HG03135 (cell line): ENCODE measurements around the gene PTER.

Experiments used
- ATAC-seq: cut with Tn5 transposase; IDR thresholded peaks from one replicate; pipeline ENCODE4 v1.9.1; 2021; ENCODE audit warnings: mild to moderate bottlenecking, moderate library complexity; ENCODE audit not compliant: unreplicated experiment

Gene PTER

GRCh38 chr10:16529853-16530252 lies 93.0 kb downstream of the PTER start:
- no peak for ATAC-seq

- ATAC-seq, result no peak
These were observed 99.3 kb downstream of the PTER start for GRCh38 chr10:16536155-16536554.

DNA sequence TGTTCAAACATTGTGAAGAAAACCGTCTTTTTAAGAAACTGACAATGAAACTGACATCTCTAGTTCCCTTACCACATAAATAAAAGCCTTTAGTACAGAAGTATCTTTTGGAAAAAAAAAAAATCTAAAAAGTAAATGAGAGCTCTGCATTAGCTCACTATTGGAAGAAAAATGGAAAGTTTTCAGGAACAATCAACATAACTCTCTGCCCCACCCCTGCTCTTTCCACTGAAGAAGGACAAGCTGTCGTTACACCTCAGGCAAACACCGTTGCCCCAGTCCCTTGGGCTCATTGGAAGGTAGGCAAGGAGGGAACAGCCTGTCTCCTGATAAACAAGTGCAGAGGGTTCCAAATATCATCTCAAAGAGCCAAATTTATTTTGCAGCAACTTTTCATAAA lies 107.3 kb downstream of the PTER start:
- ATAC-seq, result no peak

DNA sequence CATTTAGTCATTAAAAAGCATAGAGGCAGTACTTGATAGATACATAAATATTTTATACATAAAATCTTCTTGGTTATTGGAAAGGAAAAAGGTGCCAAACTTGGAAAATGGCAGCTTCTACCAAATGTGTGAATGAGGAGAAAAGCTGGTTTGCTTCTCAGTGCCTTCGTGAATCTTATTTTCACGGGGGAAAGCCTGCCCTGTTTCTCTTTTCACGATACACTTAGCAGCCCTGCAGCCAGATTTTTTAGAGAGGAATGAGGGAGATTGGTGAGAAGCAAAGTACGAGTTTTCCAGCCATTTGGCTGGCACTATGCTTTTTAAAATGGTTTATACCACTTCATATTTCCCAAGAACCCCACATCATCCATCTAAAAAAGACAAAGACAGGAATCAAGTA lies 107.8 kb downstream of the PTER start:
- no peak for ATAC-seq

GRCh38 chr10:16545116-16545736 lies 108.4 kb downstream of the PTER start:
- ATAC-seq, result no peak

GRCh38 chr10:16547973-16548372 lies 111.2 kb downstream of the PTER start:
- no peak for ATAC-seq

GRCh38 chr10:16559236-16559773 lies 122.5 kb downstream of the PTER start:
- ATAC-seq, result no peak

DNA sequence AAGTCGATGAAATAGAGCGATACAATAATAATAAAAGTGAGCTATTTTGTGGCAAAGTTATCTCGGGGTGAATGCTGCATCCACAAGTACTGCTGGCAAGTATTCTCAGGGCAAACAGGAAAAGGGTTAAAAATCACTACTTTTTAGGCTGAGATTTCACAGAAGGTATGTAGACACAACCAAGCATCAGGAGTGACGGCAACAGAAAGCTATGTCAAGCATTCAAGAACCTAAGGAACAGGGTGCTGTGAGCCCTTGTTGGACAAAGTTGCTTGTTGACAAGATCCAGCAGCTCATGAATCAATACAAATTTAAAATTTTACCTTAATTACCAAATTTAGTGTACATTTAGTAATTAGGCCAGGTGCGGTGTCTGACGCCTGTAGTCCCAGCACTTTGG lies 126.1 kb downstream of the PTER start:
- no peak for ATAC-seq
